ENCODE data around the gene FUBP3. TPM values are rescaled to one million over a fixed set of nuclear protein-coding genes. Genes with fewer than 3 reads are reported as not detected.

FUBP3 gene
- total RNA-seq, 4 donors from 2014 or later, result 71.7 to 83.9 (median 77.8) TPM

DNA sequence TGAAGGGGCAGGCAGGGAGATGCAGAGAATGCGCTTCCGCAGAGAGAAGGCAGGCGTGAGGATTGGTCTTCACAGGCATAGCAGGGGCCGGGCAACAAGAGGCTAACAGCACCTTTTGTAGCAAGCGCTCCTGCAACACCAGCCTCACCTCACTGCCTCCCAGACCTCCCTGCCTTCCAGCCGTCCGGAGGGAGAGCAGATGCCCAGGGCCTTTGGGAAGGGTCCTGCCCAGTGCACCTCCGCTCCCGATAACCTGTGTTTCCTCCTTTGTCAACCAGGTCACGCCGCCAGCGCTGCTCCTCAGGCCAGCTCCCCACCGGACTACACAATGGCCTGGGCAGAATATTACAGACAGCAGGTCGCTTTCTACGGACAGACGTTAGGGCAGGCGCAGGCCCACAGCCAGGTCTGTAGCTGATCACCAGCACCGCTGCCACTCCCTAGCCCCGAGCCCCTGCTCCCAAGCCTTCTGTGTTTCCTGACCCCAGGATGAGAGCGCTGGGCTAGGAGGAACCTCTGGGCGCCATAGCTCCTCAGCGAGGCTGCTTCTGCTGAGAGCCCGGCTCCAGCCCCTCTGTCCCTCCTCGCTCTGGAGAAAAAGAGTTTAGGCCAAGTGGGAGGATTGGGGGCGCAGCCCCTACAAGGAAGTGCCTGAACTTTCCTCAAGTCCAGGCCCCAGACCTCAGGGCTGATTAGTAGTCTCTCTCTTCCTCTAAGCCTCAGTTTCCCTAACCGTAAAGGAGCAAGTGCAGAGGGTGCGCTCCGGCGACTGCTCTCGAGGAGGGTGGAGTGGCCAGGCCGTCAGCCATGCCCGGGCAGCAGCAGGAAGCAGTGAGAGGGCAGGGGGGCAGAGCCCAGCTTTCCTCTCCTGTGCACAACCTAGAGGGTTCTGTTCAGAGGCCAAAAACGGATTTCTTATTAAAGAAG lies 56.6 kb downstream of the FUBP3 start:
- intact Hi-C loops (cut with DNase I), result no loop called here
- Histone ChIP-seq H3K27me3 (no peaks in the 10 kb centered on the region), H3K4me3 (replicated peaks in 1 of 3) (no peak overlapping the region), H3K4me1 (no peaks in the 10 kb centered on the region), H3K9me3 (no peaks in the 10 kb centered on the region), H3K27ac (no peak overlapping the region), H3K36me3 (peaks cover 62 to 66% of the 10 kb centered on the region in 2 donors)
- DNase-seq, result no peak
- 95 to 96% methylated on average over 20 to 28 of the region's 33 CpGs for WGBS, 2 donors
- TF ChIP-seq, protein P1, sequence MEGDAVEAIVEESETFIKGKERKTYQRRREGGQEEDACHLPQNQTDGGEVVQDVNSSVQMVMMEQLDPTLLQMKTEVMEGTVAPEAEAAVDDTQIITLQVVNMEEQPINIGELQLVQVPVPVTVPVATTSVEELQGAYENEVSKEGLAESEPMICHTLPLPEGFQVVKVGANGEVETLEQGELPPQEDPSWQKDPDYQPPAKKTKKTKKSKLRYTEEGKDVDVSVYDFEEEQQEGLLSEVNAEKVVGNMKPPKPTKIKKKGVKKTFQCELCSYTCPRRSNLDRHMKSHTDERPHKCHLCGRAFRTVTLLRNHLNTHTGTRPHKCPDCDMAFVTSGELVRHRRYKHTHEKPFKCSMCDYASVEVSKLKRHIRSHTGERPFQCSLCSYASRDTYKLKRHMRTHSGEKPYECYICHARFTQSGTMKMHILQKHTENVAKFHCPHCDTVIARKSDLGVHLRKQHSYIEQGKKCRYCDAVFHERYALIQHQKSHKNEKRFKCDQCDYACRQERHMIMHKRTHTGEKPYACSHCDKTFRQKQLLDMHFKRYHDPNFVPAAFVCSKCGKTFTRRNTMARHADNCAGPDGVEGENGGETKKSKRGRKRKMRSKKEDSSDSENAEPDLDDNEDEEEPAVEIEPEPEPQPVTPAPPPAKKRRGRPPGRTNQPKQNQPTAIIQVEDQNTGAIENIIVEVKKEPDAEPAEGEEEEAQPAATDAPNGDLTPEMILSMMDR (IDR thresholded peaks at IDR 0.05), result no peak
- no peak for TF ChIP-seq POLR2A (IDR thresholded peaks at IDR 0.05)

DNA sequence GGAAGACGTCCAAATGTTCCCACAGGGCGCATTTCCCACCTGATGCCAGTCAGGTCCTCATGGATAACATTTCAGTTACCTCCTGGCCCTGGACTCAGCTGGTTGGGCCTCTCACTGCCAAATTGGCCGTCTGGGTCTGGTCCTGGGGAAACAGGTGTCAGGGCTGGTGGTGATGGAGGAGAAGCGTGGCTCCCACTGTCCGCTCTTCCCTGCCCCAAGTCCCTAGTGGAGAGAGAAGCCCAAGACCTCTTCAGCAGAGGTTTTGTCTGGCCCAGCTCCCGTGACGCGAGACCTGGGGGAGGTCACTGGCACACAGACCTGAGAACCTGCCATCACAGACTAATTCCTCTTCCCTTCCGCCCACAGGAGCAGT lies 57.3 kb downstream of the FUBP3 start:
- intact Hi-C loops (cut with DNase I), result no loop called here

DNA sequence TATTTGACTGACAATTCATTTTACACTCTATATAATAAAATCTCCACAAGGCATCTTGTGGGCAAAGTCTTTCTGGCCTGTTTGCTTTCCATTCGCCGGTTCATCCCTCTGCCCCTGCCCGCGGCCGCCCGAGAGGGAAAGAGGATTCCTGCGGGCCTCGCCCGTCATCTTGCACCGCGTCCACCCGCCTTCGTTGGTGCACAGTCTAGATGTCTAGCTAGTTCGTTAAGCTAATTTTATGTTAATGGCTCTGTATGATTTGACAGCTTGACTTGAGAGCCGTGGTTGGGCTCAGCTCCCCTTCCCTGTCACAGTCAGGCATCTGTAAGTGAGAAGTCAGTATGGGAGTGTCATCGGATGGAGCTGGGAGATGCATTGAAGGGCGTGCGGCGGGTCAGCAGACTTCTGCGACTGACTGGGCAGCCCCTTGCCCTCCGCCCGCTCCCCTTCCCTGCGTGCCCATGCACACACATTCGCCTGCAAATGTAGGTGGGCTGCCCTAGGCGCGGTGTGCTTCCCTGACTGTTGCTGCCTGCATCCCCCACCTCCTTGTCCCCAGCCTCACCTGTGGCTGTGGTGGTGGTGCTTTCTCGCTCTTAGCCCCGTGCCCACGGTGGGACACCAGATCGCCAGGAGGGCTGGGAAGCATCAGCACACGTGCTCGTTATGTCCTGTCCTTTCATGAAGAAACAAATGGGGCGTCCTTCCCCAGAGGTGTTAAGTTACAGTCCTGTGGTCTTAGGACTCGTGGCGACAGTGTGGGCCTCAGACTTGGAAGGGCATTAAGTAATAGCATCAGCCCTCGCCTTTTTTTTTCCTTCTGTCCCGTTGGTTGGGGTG lies 59.1 kb downstream of the FUBP3 start:
- 88 to 89% methylated on average over 35 to 37 of the region's 37 CpGs for WGBS, 2 donors
- intact Hi-C loops (cut with DNase I), result no loop called here
- Histone ChIP-seq H3K36me3 (peaks cover 37 to 41% of the 10 kb centered on the region in 2 donors), H3K27ac (no peak overlapping the region), H3K4me3 (replicated peaks in 1 of 3) (no peak overlapping the region), H3K4me1 (no peaks in the 10 kb centered on the region), H3K27me3 (no peaks in the 10 kb centered on the region), H3K9me3 (no peaks in the 10 kb centered on the region)
- DNase-seq, result no peak
- TF ChIP-seq, protein P1 (IDR thresholded peaks at IDR 0.05), result no peak
- no peak for TF ChIP-seq POLR2A (IDR thresholded peaks at IDR 0.05)

More for the DNA sequence above, 57.3 kb downstream of the FUBP3 start:
- Histone ChIP-seq H3K4me3 (replicated peaks in 1 of 3) (no peak overlapping the region), H3K27ac (no peak overlapping the region), H3K4me1 (no peaks in the 10 kb centered on the region), H3K27me3 (no peaks in the 10 kb centered on the region), H3K9me3 (no peaks in the 10 kb centered on the region), H3K36me3 (peaks cover 55 to 60% of the 10 kb centered on the region in 2 donors)
- WGBS, 2 donors, result 90 to 96% methylated on average over 7 to 9 of the region's 9 CpGs
- DNase-seq, result no peak
- TF ChIP-seq, protein P1 (IDR thresholded peaks at IDR 0.05), result no peak
- no peak for TF ChIP-seq POLR2A (IDR thresholded peaks at IDR 0.05)

DNA sequence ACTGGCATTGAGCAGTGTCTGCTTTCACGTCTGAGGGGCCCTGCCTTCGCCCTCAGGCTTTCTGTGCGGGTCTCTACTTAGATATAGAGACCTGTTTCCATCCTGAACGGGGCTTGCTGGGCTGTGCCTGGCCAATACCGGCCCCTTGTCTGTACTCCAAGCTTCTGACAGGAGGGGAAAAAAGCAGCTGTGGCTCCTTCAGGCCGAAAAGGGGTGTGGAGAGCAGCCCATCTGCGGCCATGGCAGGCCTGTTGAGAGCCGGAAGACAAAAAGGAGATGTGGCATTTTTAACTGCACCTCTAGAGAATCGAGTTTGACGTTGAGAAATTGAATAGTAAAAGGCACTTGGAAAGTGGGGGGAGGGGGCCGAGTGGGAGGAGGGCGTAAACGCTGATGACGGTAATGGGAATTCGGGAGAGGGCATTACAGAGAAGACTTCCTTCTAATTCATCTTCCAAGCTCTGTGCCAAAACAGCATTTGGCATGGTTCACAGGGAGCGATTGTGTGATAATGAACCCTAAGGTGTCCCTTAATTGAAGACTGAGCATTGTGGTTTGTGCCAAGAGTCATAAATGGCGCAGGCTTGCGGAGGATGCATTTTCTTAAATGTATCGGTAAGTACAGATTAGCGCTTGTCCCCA lies 59.9 kb downstream of the FUBP3 start:
- peaks cover 30 to 34% of the 10 kb centered on the region in 2 donors for H3K36me3 ChIP-seq
- no peak for DNase-seq
- H3K4me3 ChIP-seq (replicated peaks in 1 of 3), result no peak overlapping the region
- TF ChIP-seq, protein P1 (IDR thresholded peaks at IDR 0.05), result no peak
- no peak for TF ChIP-seq POLR2A (IDR thresholded peaks at IDR 0.05)
- intact Hi-C loops (cut with DNase I), result no loop called here
- H3K4me1 ChIP-seq, result no peaks in the 10 kb centered on the region
- no peaks in the 10 kb centered on the region for H3K9me3 ChIP-seq
- H3K27ac ChIP-seq, result no peak overlapping the region
- WGBS, 2 donors, result 75 to 80% methylated on average over 20 of the region's 20 CpGs
- no peaks in the 10 kb centered on the region for H3K27me3 ChIP-seq

Measured in thyroid gland (tissue), 4 donors.